Urinary bladder (tissue), 4 donors: ENCODE data around the gene DYRK1A. TPM values are rescaled to one million over a fixed set of nuclear protein-coding genes. Genes with fewer than 3 reads are reported as not detected.
"Not testable (repeated sequence)": the region's sequence is repeated elsewhere in the genome, so short reads cannot be mapped to it uniquely, and the experiment has no call there.

Experiments used
- DNase-seq: peaks from one replicate; pipeline ENCODE4 v3.0.0-alpha.2; 2015; ENCODE audit errors: extremely low spot score
- H3K27ac ChIP-seq: one replicate; pipeline ENCODE4 v1.5.1; 2013; ENCODE audit warnings: low read depth, mild to moderate bottlenecking, moderate library complexity
- H3K36me3 ChIP-seq: one replicate; pipeline ENCODE4 v1.6.1; 2013; ENCODE audit warnings: mild to moderate bottlenecking, moderate library complexity; ENCODE audit not compliant: insufficient read depth
- H3K4me1 ChIP-seq: one replicate; pipeline ENCODE4 v1.6.1; 2013; ENCODE audit warnings: mild to moderate bottlenecking, moderate library complexity; ENCODE audit not compliant: insufficient read depth
- H3K4me3 ChIP-seq: one replicate; pipeline ENCODE4 v1.5.1; 2013; ENCODE audit warnings: low read depth, low read length
- WGBS: extraction: QIAGEN DNeasy Blood & Tissue Kit; methylation state at CpG from one replicate; pipeline ENCODE4 v1.1.7; 2013; 5-methylcytosine and 5-hydroxymethylcytosine counted together
- polyA plus RNA-seq: library from polyadenylated mRNA; stranded (reverse); fragments of 200-250 nt; gene quantifications from one replicate; pipeline ENCODE4 v1.2.3, GENCODE V29; 2013
- total RNA-seq: library from RNA; depleted of rRNA; stranded (reverse); fragments of >200 nt; gene quantifications from one replicate; pipeline ENCODE4 v1.2.3, GENCODE V29; 2014
- donor health status: healthy with polysubstance abuse.
- donor health status: healthy.

Gene DYRK1A
- total and polyA plus RNA-seq, 2 donors = 29.0 to 132 TPM

- no peak overlapping the region for H3K4me3 ChIP-seq
- H3K27ac ChIP-seq = no peak overlapping the region
- 88% methylated on average over 7 of the region's 7 CpGs for WGBS
- peaks cover 2% of the 10 kb centered on the region for H3K4me1 ChIP-seq
- H3K36me3 ChIP-seq = no peaks in the 10 kb centered on the region
- no peak for DNase-seq
These were observed 169.1 kb downstream of the DYRK1A start for GRCh38 chr21:37535672-37536071.

- H3K36me3 ChIP-seq = no peaks in the 10 kb centered on the region
- H3K4me3 ChIP-seq = no peak overlapping the region
- H3K4me1 ChIP-seq = no peaks in the 10 kb centered on the region
- no peak for DNase-seq
- H3K27ac ChIP-seq = no peak overlapping the region
- 55% methylated on average over 8 of the region's 8 CpGs for WGBS
These were observed 170.2 kb downstream of the DYRK1A start for GRCh38 chr21:37536616-37537278.

GRCh38 chr21:37537391-37537996, 170.9 kb downstream of the DYRK1A start:
- Histone ChIP-seq H3K27ac (no peak overlapping the region), H3K4me1 (no peaks in the 10 kb centered on the region), H3K36me3 (no peaks in the 10 kb centered on the region), H3K4me3 (no peak overlapping the region)
- DNase-seq = no peak
- WGBS = 90% methylated on average over 4 of the region's 4 CpGs

GRCh38 chr21:37538971-37539590, 172.5 kb downstream of the DYRK1A start:
- DNase-seq = no peak
- no peak overlapping the region for H3K27ac ChIP-seq
- no peaks in the 10 kb centered on the region for H3K36me3 ChIP-seq
- no peak overlapping the region for H3K4me3 ChIP-seq
- H3K4me1 ChIP-seq = no peaks in the 10 kb centered on the region
- 87% methylated on average over 5 of the region's 5 CpGs for WGBS

- H3K36me3 ChIP-seq, DNase-seq, H3K4me3 ChIP-seq, H3K27ac ChIP-seq, H3K4me1 ChIP-seq: not testable (repeated sequence)
- 93% methylated on average over 2 of the region's 2 CpGs for WGBS
These were observed 174.6 kb downstream of the DYRK1A start for GRCh38 chr21:37541128-37541527.

GRCh38 chr21:37542512-37542911, 175.9 kb downstream of the DYRK1A start:
- no peak for DNase-seq
- Histone ChIP-seq H3K27ac (no peak overlapping the region), H3K4me3 (no peak overlapping the region), H3K36me3 (no peaks in the 10 kb centered on the region), H3K4me1 (no peaks in the 10 kb centered on the region)
- 97% methylated on average over 1 of the region's 1 CpG for WGBS

- no peaks in the 10 kb centered on the region for H3K4me1 ChIP-seq
- no peak for DNase-seq
- WGBS = 59% methylated on average over 22 of the region's 22 CpGs
- no peaks in the 10 kb centered on the region for H3K36me3 ChIP-seq
- no peak overlapping the region for H3K27ac ChIP-seq
- H3K4me3 ChIP-seq = no peak overlapping the region
These were observed 179.8 kb downstream of the DYRK1A start for GRCh38 chr21:37546299-37546908.

GRCh38 chr21:37546949-37547614, 180.5 kb downstream of the DYRK1A start:
- no peaks in the 10 kb centered on the region for H3K4me1 ChIP-seq
- peak; percentile 32 for DNase-seq
- no peaks in the 10 kb centered on the region for H3K36me3 ChIP-seq
- H3K4me3 ChIP-seq = no peak overlapping the region
- 19% methylated on average over 23 of the region's 23 CpGs for WGBS
- H3K27ac ChIP-seq = no peak overlapping the region

GRCh38 chr21:37547615-37548200, 181.1 kb downstream of the DYRK1A start:
- WGBS = 42% methylated on average over 2 of the region's 2 CpGs
- H3K27ac ChIP-seq = no peak overlapping the region
- DNase-seq = no peak
- H3K36me3 ChIP-seq = no peaks in the 10 kb centered on the region
- H3K4me1 ChIP-seq = no peaks in the 10 kb centered on the region
- H3K4me3 ChIP-seq = no peak overlapping the region

- no peak for DNase-seq
- 57% methylated on average over 2 of the region's 2 CpGs for WGBS
- H3K27ac ChIP-seq = no peak overlapping the region
- no peaks in the 10 kb centered on the region for H3K36me3 ChIP-seq
- no peak overlapping the region for H3K4me3 ChIP-seq
- no peaks in the 10 kb centered on the region for H3K4me1 ChIP-seq
These were observed 182.0 kb downstream of the DYRK1A start for GRCh38 chr21:37548521-37548981.

GRCh38 chr21:37549730-37550129, 183.2 kb downstream of the DYRK1A start:
- H3K27ac ChIP-seq, H3K4me1 ChIP-seq, H3K36me3 ChIP-seq, DNase-seq, H3K4me3 ChIP-seq: not testable (repeated sequence)
- 92% methylated on average over 4 of the region's 4 CpGs for WGBS

- no peak for DNase-seq
- Histone ChIP-seq H3K27ac (no peak overlapping the region), H3K4me1 (no peaks in the 10 kb centered on the region), H3K4me3 (no peak overlapping the region), H3K36me3 (no peaks in the 10 kb centered on the region)
- 69% methylated on average over 9 of the region's 9 CpGs for WGBS
These were observed 183.6 kb downstream of the DYRK1A start for GRCh38 chr21:37550157-37550556.

GRCh38 chr21:37550618-37551330, 184.2 kb downstream of the DYRK1A start:
- no peaks in the 10 kb centered on the region for H3K36me3 ChIP-seq
- H3K4me3 ChIP-seq = no peak overlapping the region
- no peak overlapping the region for H3K27ac ChIP-seq
- no peak for DNase-seq
- 35% methylated on average over 12 of the region's 12 CpGs for WGBS
- no peaks in the 10 kb centered on the region for H3K4me1 ChIP-seq
